GM12878 (cell line): Measurements from ENCODE around the gene BCKDK. TPM values are rescaled to one million over a fixed set of nuclear protein-coding genes. Genes with fewer than 3 reads are reported as not detected.
A peak's percentile ranks its signal among the peaks of the same experiment; 100 is the strongest.

ENCODE experiments used
- BHLHE40 ChIP-seq, 2 experiments: fragments of 450-650 bp in 1 of 2; IDR thresholded peaks; 2 replicates each; pipeline ENCODE4 v1.6.1; 2011 to 2017; ENCODE audit warnings: low read depth in 2 of 2, borderline replicate concordance in 1 of 2, improper control_type of control experiment in 1 of 2, low read length in 1 of 2, mild to moderate bottlenecking in 1 of 2
- CBX3 ChIP-seq: fragments of 200-600 bp; sonication (generic); IDR thresholded peaks from 2 replicates; pipeline ENCODE4 v1.6.1; 2016; ENCODE audit warnings: low read depth, borderline replicate concordance
- EGR1 ChIP-seq, 2 experiments: IDR thresholded peaks; 1 replicate in 1 of 2; 2 replicates in 1 of 2; pipeline ENCODE4 v1.6.1; 2011 to 2012; ENCODE audit warnings: low read depth in 2 of 2, low read length in 2 of 2, borderline replicate concordance in 1 of 2, mild to moderate bottlenecking in 1 of 2, moderate library complexity in 1 of 2
- FOXK2 ChIP-seq: fragments of 450-650 bp; IDR thresholded peaks from 2 replicates; pipeline ENCODE4 v1.6.1; 2017; ENCODE audit warnings: mild to moderate bottlenecking, moderate library complexity
- HDGF ChIP-seq: fragments of 450-650 bp; IDR thresholded peaks from 2 replicates; pipeline ENCODE4 v1.6.1; 2016; ENCODE audit warnings: antibody characterized with exemption
- IRF4 ChIP-seq: IDR thresholded peaks from 2 replicates; pipeline ENCODE4 v1.6.1; 2011; ENCODE audit warnings: low read depth, low read length
- JUND ChIP-seq: IDR thresholded peaks from 2 replicates; pipeline ENCODE4 v1.6.1; 2012; ENCODE audit warnings: low read depth, mild to moderate bottlenecking, low read length, improper control_type of control experiment, moderate library complexity
- MXI1 ChIP-seq: fragments of 150-350 bp; IDR thresholded peaks from 2 replicates; pipeline ENCODE4 v1.6.1; 2011; ENCODE audit warnings: low read depth, mild to moderate bottlenecking, inconsistent platforms, low read length, improper control_type of control experiment
- POU2F2 ChIP-seq: IDR thresholded peaks from 3 replicates; pipeline ENCODE4 v1.6.1; 2011; ENCODE audit warnings: low read depth, mild to moderate bottlenecking, low read length, borderline replicate concordance
- RAD21 ChIP-seq: IDR thresholded peaks from 2 replicates; pipeline ENCODE4 v1.6.1; 2011; ENCODE audit warnings: mild to moderate bottlenecking, low read depth, low read length, moderate library complexity; ENCODE audit not compliant: insufficient read depth
- SIX5 ChIP-seq: IDR thresholded peaks from 2 replicates; pipeline ENCODE4 v1.6.1; 2011; ENCODE audit warnings: mild to moderate bottlenecking, low read depth, low read length, moderate library complexity; ENCODE audit not compliant: severe bottlenecking
- YBX1 ChIP-seq: fragments of 450-650 bp; IDR thresholded peaks from 2 replicates; pipeline ENCODE4 v1.6.1; 2016; ENCODE audit warnings: antibody characterized with exemption
- ZNF217 ChIP-seq: fragments of 450-650 bp; IDR thresholded peaks from 2 replicates; pipeline ENCODE4 v1.6.1; 2017; ENCODE audit warnings: antibody characterized with exemption, mild to moderate bottlenecking
- polyA plus RNA-seq, 11 experiments: library from polyadenylated mRNA; depleted of rRNA in 4 of 11; unstranded in 6 of 11; stranded (reverse) in 5 of 11; fragments of >200 nt; fragmentation: Nextera tagmentation in 4 of 11; fragmentation: Illumina TruSeq in 1 of 11; extraction: Ambion mirVana in 4 of 11; extraction: Trizol in 1 of 11; gene quantifications; 1 replicate in 1 of 11; 2 replicates in 10 of 11; pipeline versions ENCODE4 v1.2.1 to v1.2.3, GENCODE V29; 2011 to 2016; ENCODE audit warnings: inconsistent platforms in 2 of 11, missing spikeins in 2 of 11, low read depth in 1 of 11
- total RNA-seq, 4 experiments: library from RNA; depleted of rRNA in 3 of 4; stranded (reverse); fragments of >200 nt in 3 of 4; fragmentation: Illumina TruSeq in 1 of 4; extraction: Trizol in 1 of 4; gene quantifications; 2 replicates each; pipeline versions ENCODE4 v1.2.1 to v1.2.3, GENCODE V29; 2013 to 2021
- TF ChIP-seq, protein P1 (sequence below): fragments of 450-650 bp; IDR thresholded peaks from 2 replicates; pipeline ENCODE4 v1.6.1; 2018; ENCODE audit warnings: borderline replicate concordance, mild to moderate bottlenecking; ENCODE audit not compliant: partially characterized antibody
- TF ChIP-seq, protein P2 (sequence below): fragments of 450-650 bp; formaldehyde crosslinking; IDR thresholded peaks from 2 replicates; pipeline ENCODE4 v1.4.0; 2022; ENCODE audit warnings: mild to moderate bottlenecking, moderate library complexity
- TF ChIP-seq, protein P3 (sequence below): fragments of 150-350 bp; IDR thresholded peaks from 2 replicates; pipeline ENCODE4 v1.6.1; 2014; ENCODE audit warnings: mild to moderate bottlenecking, low read depth, low read length
- TF ChIP-seq, protein P4 (sequence below): fragments of 450-650 bp; IDR thresholded peaks from 2 replicates; pipeline ENCODE4 v1.6.1; 2017; ENCODE audit warnings: mild to moderate bottlenecking, moderate library complexity

Gene BCKDK
- total and polyA plus RNA-seq, 10 of the 15 experiments (the other 5 are each of a cell fraction or from before 2014, with no cell fraction given) = 0.68 to 56.6 (median 32.8) TPM

DNA sequence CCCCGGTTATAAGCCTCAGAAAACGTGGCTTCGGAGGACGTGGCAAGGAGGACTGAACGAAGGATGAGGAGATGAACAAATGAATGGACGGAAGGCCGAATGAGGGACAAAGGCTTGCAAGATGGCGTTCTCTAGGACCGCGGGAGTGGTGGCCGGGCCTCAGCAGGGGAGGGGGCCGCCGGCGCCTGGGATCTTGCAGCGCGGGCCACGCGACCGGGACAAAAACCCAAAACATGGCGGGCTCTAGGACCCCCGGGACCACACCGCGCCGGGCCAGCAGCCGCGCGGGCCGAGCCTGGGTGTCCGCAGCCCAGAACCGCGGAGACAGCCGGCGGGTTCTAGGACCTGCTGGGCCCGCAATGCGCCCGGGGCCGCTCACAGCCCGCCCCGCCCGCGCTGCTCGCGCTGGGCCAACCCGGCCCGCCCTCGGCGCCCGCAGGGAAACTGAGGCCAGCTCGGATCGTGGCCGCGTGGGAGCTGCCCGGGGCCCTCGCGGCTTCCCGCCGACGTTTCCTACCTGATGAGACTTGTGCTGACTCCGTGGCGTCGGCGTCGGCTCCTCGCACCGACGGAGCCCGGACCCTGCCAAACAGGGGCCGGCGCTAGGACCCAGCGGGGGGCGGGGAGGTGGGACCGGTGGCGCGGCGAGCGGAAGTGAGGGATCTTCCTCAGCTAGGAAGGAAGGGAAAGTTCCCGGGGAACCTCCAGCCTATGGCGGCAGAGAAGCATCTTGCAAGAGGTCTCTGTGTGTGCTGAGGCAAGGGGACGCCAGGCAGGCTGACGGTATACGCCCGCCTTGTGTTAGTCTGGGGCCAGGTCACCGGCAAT lies 34.8 kb upstream of the BCKDK start (continued):
- TF ChIP-seq ZNF217 = peak; percentile 80
- TF ChIP-seq, protein P1, sequence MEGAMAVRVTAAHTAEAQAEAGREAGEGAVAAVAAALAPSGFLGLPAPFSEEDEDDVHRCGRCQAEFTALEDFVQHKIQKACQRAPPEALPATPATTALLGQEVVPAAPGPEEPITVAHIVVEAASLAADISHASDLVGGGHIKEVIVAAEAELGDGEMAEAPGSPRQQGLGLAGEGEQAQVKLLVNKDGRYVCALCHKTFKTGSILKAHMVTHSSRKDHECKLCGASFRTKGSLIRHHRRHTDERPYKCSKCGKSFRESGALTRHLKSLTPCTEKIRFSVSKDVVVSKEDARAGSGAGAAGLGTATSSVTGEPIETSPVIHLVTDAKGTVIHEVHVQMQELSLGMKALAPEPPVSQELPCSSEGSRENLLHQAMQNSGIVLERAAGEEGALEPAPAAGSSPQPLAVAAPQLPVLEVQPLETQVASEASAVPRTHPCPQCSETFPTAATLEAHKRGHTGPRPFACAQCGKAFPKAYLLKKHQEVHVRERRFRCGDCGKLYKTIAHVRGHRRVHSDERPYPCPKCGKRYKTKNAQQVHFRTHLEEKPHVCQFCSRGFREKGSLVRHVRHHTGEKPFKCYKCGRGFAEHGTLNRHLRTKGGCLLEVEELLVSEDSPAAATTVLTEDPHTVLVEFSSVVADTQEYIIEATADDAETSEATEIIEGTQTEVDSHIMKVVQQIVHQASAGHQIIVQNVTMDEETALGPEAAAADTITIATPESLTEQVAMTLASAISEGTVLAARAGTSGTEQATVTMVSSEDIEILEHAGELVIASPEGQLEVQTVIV = peak; percentile 97
- TF ChIP-seq IRF4 = 0 out of 2 replicates have a peak, but pooled peaks have one; percentile 30
- TF ChIP-seq MXI1 = no peak; the same call in none of the 2 replicates
- TF ChIP-seq YBX1 = no peak
- peak; percentile 21 for TF ChIP-seq SIX5
- peak in 1 of 2 experiments; percentile 81; a peak in 2 of 3 replicates for TF ChIP-seq EGR1 (IDR thresholded peaks at IDR 0.05; ENCODE audit: borderline replicate concordance in 1 of 2, low read depth in 2 of 2, low read length in 2 of 2)
- TF ChIP-seq BHLHE40 (IDR thresholded peaks at IDR 0.05; ENCODE audit: borderline replicate concordance in 1 of 2, low read depth in 2 of 2, low read length in 1 of 2) = peak; percentile 22 to 76; a peak in 2 of 4 replicates
- peak; percentile 59; the same call in 1 of the 3 replicates for TF ChIP-seq POU2F2
- TF ChIP-seq, protein P2, sequence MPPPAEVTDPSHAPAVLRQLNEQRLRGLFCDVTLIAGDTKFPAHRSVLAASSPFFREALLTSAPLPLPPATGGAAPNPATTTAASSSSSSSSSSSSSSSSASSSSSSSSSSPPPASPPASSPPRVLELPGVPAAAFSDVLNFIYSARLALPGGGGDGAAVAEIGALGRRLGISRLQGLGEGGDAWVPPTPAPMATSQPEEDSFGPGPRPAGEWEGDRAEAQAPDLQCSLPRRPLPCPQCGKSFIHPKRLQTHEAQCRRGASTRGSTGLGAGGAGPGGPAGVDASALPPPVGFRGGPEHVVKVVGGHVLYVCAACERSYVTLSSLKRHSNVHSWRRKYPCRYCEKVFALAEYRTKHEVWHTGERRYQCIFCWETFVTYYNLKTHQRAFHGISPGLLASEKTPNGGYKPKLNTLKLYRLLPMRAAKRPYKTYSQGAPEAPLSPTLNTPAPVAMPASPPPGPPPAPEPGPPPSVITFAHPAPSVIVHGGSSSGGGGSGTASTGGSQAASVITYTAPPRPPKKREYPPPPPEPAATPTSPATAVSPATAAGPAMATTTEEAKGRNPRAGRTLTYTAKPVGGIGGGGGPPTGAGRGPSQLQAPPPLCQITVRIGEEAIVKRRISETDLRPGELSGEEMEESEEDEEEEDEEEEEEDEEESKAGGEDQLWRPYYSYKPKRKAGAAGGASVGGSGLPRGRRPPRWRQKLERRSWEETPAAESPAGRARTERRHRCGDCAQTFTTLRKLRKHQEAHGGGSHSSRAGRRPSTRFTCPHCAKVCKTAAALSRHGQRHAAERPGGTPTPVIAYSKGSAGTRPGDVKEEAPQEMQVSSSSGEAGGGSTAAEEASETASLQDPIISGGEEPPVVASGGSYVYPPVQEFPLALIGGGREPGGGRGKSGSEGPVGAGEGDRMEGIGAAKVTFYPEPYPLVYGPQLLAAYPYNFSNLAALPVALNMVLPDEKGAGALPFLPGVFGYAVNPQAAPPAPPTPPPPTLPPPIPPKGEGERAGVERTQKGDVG = no peak
- 0 out of 2 replicates have a peak, but pooled peaks have one; percentile 7 for TF ChIP-seq RAD21
- TF ChIP-seq CBX3 = no peak
- TF ChIP-seq, protein P3, sequence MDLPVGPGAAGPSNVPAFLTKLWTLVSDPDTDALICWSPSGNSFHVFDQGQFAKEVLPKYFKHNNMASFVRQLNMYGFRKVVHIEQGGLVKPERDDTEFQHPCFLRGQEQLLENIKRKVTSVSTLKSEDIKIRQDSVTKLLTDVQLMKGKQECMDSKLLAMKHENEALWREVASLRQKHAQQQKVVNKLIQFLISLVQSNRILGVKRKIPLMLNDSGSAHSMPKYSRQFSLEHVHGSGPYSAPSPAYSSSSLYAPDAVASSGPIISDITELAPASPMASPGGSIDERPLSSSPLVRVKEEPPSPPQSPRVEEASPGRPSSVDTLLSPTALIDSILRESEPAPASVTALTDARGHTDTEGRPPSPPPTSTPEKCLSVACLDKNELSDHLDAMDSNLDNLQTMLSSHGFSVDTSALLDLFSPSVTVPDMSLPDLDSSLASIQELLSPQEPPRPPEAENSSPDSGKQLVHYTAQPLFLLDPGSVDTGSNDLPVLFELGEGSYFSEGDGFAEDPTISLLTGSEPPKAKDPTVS = no peak
- TF ChIP-seq FOXK2 = no peak
- TF ChIP-seq, protein P4, sequence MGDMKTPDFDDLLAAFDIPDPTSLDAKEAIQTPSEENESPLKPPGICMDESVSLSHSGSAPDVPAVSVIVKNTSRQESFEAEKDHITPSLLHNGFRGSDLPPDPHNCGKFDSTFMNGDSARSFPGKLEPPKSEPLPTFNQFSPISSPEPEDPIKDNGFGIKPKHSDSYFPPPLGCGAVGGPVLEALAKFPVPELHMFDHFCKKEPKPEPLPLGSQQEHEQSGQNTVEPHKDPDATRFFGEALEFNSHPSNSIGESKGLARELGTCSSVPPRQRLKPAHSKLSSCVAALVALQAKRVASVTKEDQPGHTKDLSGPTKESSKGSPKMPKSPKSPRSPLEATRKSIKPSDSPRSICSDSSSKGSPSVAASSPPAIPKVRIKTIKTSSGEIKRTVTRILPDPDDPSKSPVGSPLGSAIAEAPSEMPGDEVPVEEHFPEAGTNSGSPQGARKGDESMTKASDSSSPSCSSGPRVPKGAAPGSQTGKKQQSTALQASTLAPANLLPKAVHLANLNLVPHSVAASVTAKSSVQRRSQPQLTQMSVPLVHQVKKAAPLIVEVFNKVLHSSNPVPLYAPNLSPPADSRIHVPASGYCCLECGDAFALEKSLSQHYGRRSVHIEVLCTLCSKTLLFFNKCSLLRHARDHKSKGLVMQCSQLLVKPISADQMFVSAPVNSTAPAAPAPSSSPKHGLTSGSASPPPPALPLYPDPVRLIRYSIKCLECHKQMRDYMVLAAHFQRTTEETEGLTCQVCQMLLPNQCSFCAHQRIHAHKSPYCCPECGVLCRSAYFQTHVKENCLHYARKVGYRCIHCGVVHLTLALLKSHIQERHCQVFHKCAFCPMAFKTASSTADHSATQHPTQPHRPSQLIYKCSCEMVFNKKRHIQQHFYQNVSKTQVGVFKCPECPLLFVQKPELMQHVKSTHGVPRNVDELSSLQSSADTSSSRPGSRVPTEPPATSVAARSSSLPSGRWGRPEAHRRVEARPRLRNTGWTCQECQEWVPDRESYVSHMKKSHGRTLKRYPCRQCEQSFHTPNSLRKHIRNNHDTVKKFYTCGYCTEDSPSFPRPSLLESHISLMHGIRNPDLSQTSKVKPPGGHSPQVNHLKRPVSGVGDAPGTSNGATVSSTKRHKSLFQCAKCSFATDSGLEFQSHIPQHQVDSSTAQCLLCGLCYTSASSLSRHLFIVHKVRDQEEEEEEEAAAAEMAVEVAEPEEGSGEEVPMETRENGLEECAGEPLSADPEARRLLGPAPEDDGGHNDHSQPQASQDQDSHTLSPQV = peak; percentile 65
- no peak for TF ChIP-seq JUND
- no peak for TF ChIP-seq HDGF
